C4-2B (cell line): ENCODE measurements around the gene ERBB4.

Experiments used
- H3K27ac ChIP-seq: fragments of 450-650 bp; 2 replicates; pipeline ENCODE4 v1.5.1; 2017
- CTCF ChIP-seq: fragments of 450-650 bp; conservative IDR thresholded peaks from 2 replicates; pipeline ENCODE4 v1.5.1; 2017; ENCODE audit warnings: mild to moderate bottlenecking
- ZFX ChIP-seq: fragments of 450-650 bp; IDR thresholded peaks from 2 replicates; pipeline ENCODE4 v1.6.1; 2017

The ERBB4 gene

GRCh38 chr2:212007972-212008371 is 530.6 kb downstream of the ERBB4 start:
- no peak overlapping the region for H3K27ac ChIP-seq
- no peak for TF ChIP-seq ZFX

GRCh38 chr2:212005085-212005671 is 533.4 kb downstream of the ERBB4 start:
- TF ChIP-seq ZFX (no peak), CTCF (peak; percentile 78)
- no peak overlapping the region for H3K27ac ChIP-seq

- H3K27ac ChIP-seq = no peak overlapping the region
- no peak for TF ChIP-seq ZFX
- no peak for TF ChIP-seq CTCF
These were observed 537.3 kb downstream of the ERBB4 start for GRCh38 chr2:212001325-212001724.

- TF ChIP-seq CTCF = no peak
- H3K27ac ChIP-seq = no peak overlapping the region
These were observed 541.7 kb downstream of the ERBB4 start for GRCh38 chr2:211996857-211997256.

GRCh38 chr2:211994806-211995205 is 543.8 kb downstream of the ERBB4 start:
- no peak overlapping the region for H3K27ac ChIP-seq
- TF ChIP-seq ZFX (no peak), CTCF (no peak)

GRCh38 chr2:211990335-211990734 is 548.3 kb downstream of the ERBB4 start:
- TF ChIP-seq CTCF (no peak), ZFX (no peak)
- H3K27ac ChIP-seq = no peak overlapping the region

- TF ChIP-seq CTCF (no peak), ZFX (no peak)
These were observed 552.3 kb downstream of the ERBB4 start for GRCh38 chr2:211986313-211986712.

GRCh38 chr2:211985393-211985792 is 553.2 kb downstream of the ERBB4 start:
- TF ChIP-seq CTCF = no peak
- TF ChIP-seq ZFX = no peak
- no peak overlapping the region for H3K27ac ChIP-seq

More at GRCh38 chr2:211986313-211986712, 552.3 kb downstream of the ERBB4 start:
- H3K27ac ChIP-seq = no peak overlapping the region
